ENCODE results near the gene CFAP73. TPM values are rescaled to one million over a fixed set of nuclear protein-coding genes. Genes with fewer than 3 reads are reported as not detected.

Gene CFAP73
- total and polyA plus RNA-seq, 4 donors = 10.4 to 40.6 (median 14.6) TPM

- no peak overlapping the region for H3K27ac ChIP-seq (ENCODE audit: low read depth in 1 of 2, low read length in 1 of 2)
- no peak overlapping the region for H3K4me3 ChIP-seq
- H3K9me3 ChIP-seq (ENCODE audit: control insufficient read depth in 4 of 4, insufficient read depth in 3 of 4, low read length in 3 of 4) = peaks cover 0 to 3% (median 0%) of the 10 kb centered on the region in 4 donors
- no peaks in the 10 kb centered on the region for H3K4me1 ChIP-seq (ENCODE audit: control insufficient read depth in 5 of 5, insufficient read depth in 5 of 5, low read length in 5 of 5)
- ATAC-seq (ENCODE audit: insufficient read depth, low FRiP score) (no peak), DNase-seq (no peak)
- TF ChIP-seq CTCF (IDR thresholded peaks at IDR 0.05; ENCODE audit: control extremely low read depth, extremely low read depth) = no peak
- peaks cover 0 to 9% (median 0%) of the 10 kb centered on the region in 3 donors for H3K27me3 ChIP-seq (ENCODE audit: control insufficient read depth in 3 of 3, insufficient read depth in 3 of 3, low read length in 2 of 3)
- no peaks in the 10 kb centered on the region for H3K36me3 ChIP-seq (ENCODE audit: control insufficient read depth in 4 of 4, insufficient read depth in 4 of 4, low read length in 4 of 4)
- no peak overlapping the region for H3K9ac ChIP-seq (ENCODE audit: insufficient read depth in 1 of 2, low read length in 2 of 2)
- 55 to 63% methylated on average over 6 of the region's 6 CpGs for WGBS, 2 donors
Observed at GRCh38 chr12:113134521-113134951, 15.0 kb upstream of the CFAP73 start.

GRCh38 chr12:113135178-113136127, 14.1 kb upstream of the CFAP73 start, which contains the start of gene RASAL1:
TSS of gene RASAL1 (minus strand) at chr12:113135761. CDS start at chr12:113135462, 299 bp downstream.
- Histone ChIP-seq H3K9me3 (ENCODE audit: control insufficient read depth in 4 of 4, insufficient read depth in 3 of 4, low read length in 3 of 4) (peaks cover 0 to 3% (median 0%) of the 10 kb centered on the region in 4 donors), H3K27ac (ENCODE audit: low read depth in 1 of 2, low read length in 1 of 2) (no peak within 1 kb of the TSS), H3K4me1 (ENCODE audit: control insufficient read depth in 5 of 5, insufficient read depth in 5 of 5, low read length in 5 of 5) (no peaks in the 10 kb centered on the region), H3K36me3 (ENCODE audit: control insufficient read depth in 4 of 4, insufficient read depth in 4 of 4, low read length in 4 of 4) (no peaks in the 10 kb centered on the region), H3K4me3 (no peak within 1 kb of the TSS), H3K27me3 (ENCODE audit: control insufficient read depth in 3 of 3, insufficient read depth in 3 of 3, low read length in 2 of 3) (peaks cover 0 to 9% (median 0%) of the 10 kb centered on the region in 3 donors), H3K9ac (ENCODE audit: insufficient read depth in 1 of 2, low read length in 2 of 2) (no peak within 1 kb of the TSS)
- WGBS, 2 donors = 5% methylated on average over 58 to 67 of the region's 68 CpGs
- no peak for ATAC-seq (ENCODE audit: insufficient read depth, low FRiP score)
- TF ChIP-seq CTCF (IDR thresholded peaks at IDR 0.05; ENCODE audit: control extremely low read depth, extremely low read depth) = no peak
- peak in 1 of 3 donors; percentile 29 for DNase-seq

GRCh38 chr12:113136128-113136989, 13.2 kb upstream of the CFAP73 start:
- 30 to 36% methylated on average over 21 of the region's 21 CpGs for WGBS, 2 donors
- Histone ChIP-seq H3K4me3 (no peak overlapping the region), H3K4me1 (ENCODE audit: control insufficient read depth in 5 of 5, insufficient read depth in 5 of 5, low read length in 5 of 5) (no peaks in the 10 kb centered on the region), H3K27ac (ENCODE audit: low read depth in 1 of 2, low read length in 1 of 2) (no peak overlapping the region), H3K27me3 (ENCODE audit: control insufficient read depth in 3 of 3, insufficient read depth in 3 of 3, low read length in 2 of 3) (peaks cover 0 to 9% (median 0%) of the 10 kb centered on the region in 3 donors), H3K9ac (ENCODE audit: insufficient read depth in 1 of 2, low read length in 2 of 2) (no peak overlapping the region), H3K36me3 (ENCODE audit: control insufficient read depth in 4 of 4, insufficient read depth in 4 of 4, low read length in 4 of 4) (no peaks in the 10 kb centered on the region), H3K9me3 (ENCODE audit: control insufficient read depth in 4 of 4, insufficient read depth in 3 of 4, low read length in 3 of 4) (peaks cover 0 to 3% (median 0%) of the 10 kb centered on the region in 4 donors)
- DNase-seq (no peak), ATAC-seq (ENCODE audit: insufficient read depth, low FRiP score) (no peak)
- TF ChIP-seq CTCF (IDR thresholded peaks at IDR 0.05; ENCODE audit: control extremely low read depth, extremely low read depth) = no peak

All from lung (tissue), 12 donors.